OCI-LY3 (cell line): ENCODE measurements around the gene JMJD8.
A peak's percentile ranks its signal among the peaks of the same experiment; 100 is the strongest.

Experiments
- H2AFZ ChIP-seq: fragments of 200-600, 300-600 bp; shearing (Covaris generic); 2 replicates; pipeline ENCODE4 v1.6.0; 2014; ENCODE audit warnings: antibody characterized with exemption, low read depth, low read length
- H3K27ac ChIP-seq: fragments of 200-600, 300-600 bp; sonication (generic); 2 replicates; pipeline ENCODE4 v1.5.1; 2014; ENCODE audit warnings: mild to moderate bottlenecking, low read length, moderate library complexity, mixed read lengths
- H3K27me3 ChIP-seq: fragments of 200-600, 300-600 bp; sonication (generic); 2 replicates; pipeline ENCODE4 v1.6.1; 2014; ENCODE audit warnings: low read depth, low read length, mixed read lengths
- H3K36me3 ChIP-seq: fragments of 200-600, 300-600 bp; sonication (generic); replicated peaks from 2 replicates; pipeline ENCODE3; 2014; ENCODE audit warnings: low read depth, low read length, mixed read lengths
- H3K4me1 ChIP-seq: fragments of 300-600, 200-600 bp; sonication (generic); 2 replicates; pipeline ENCODE4 v1.6.1; 2014; ENCODE audit warnings: low read length, mixed read lengths
- H3K4me2 ChIP-seq: fragments of 200-600, 300-600 bp; sonication (generic); 2 replicates; pipeline ENCODE4 v1.6.1; 2014; ENCODE audit warnings: low read length, mixed read lengths
- H3K4me3 ChIP-seq: fragments of 300-600, 200-600 bp; sonication (generic); 2 replicates; pipeline ENCODE4 v1.5.1; 2014; ENCODE audit warnings: antibody characterized with exemption, mild to moderate bottlenecking, low read length, moderate library complexity
- H3K79me2 ChIP-seq: fragments of 300-600, 200-600 bp; shearing (Covaris generic); 2 replicates; pipeline ENCODE4 v1.6.1; 2014; ENCODE audit warnings: mild to moderate bottlenecking, low read length, mixed read lengths
- H3K9ac ChIP-seq: fragments of 300-600, 200-600 bp; shearing (Covaris generic); 2 replicates; pipeline ENCODE4 v1.6.0; 2014; ENCODE audit warnings: mild to moderate bottlenecking, low read length, moderate library complexity
- H3K9me3 ChIP-seq: fragments of 200-600, 300-600 bp; shearing (Covaris generic); 2 replicates; pipeline ENCODE4 v1.6.1; 2014; ENCODE audit warnings: low read length, mixed read lengths; ENCODE audit not compliant: insufficient read depth
- H4K20me1 ChIP-seq: fragments of 200-600, 300-600 bp; sonication (generic); 2 replicates; pipeline ENCODE4 v1.6.1; 2016; ENCODE audit warnings: low read length, mixed read lengths; ENCODE audit not compliant: insufficient read depth
- CTCF ChIP-seq: fragments of 200-600, 300-600 bp; sonication (generic); IDR thresholded peaks from 2 replicates; pipeline ENCODE4 v1.5.1; 2014; ENCODE audit warnings: antibody characterized with exemption, low read length, low read depth
- EZH2phosphoT487 ChIP-seq: fragments of 200-600 bp; shearing (Covaris generic); IDR thresholded peaks from 2 replicates; pipeline ENCODE4 v1.6.1; 2018; ENCODE audit warnings: antibody characterized with exemption, mixed run types, low read depth

Gene JMJD8

DNA sequence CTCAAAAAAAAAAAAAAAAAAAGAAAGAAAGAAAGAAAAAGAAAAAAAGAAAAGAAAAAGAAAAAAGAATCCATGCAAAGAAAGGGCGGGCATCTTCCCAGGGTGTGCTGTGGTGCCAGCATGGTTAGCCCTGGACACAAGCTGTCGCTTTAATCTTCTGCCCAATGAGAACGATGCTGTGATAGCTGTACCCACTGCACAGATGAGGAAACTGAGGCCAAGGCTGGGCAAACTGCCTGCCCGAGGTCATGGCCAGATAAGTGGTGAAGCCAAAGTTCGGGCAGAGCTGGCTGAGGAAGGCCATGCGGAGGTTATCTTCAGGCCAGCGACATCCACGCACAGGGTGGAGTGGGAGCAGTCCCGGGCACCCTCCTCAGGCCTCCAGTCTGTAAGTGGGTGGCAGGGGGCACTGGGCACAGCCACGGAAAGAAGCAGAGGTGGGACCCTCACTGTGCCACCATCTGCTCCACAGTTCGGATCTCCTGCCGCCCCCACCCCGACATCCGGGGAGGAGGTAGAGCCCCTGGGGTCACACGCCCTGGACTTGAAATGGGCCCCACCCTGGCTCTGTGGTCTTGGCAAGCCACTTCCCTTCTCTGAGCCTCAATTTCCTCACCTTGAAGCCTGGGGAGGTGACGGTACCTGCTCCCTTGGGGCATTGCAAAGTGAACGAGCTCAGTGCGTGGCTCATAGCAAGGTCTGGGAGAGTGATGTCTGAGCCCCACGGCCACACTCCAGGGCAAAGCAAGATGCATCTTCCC, 15.0 kb upstream of the JMJD8 start:
- Histone ChIP-seq H3K27me3 (no peaks in the 10 kb centered on the region), H3K9ac (no peak overlapping the region), H4K20me1 (no peaks in the 10 kb centered on the region), H3K4me2 (no peak overlapping the region), H3K4me1 (no peaks in the 10 kb centered on the region), H3K9me3 (no peaks in the 10 kb centered on the region), H3K79me2 (no peaks in the 10 kb centered on the region), H2AFZ (no peak overlapping the region), H3K27ac (no peak overlapping the region), H3K4me3 (no peak overlapping the region), H3K36me3 (no peaks in the 10 kb centered on the region)
- TF ChIP-seq CTCF: no peak
- no peak for TF ChIP-seq EZH2phosphoT487

DNA sequence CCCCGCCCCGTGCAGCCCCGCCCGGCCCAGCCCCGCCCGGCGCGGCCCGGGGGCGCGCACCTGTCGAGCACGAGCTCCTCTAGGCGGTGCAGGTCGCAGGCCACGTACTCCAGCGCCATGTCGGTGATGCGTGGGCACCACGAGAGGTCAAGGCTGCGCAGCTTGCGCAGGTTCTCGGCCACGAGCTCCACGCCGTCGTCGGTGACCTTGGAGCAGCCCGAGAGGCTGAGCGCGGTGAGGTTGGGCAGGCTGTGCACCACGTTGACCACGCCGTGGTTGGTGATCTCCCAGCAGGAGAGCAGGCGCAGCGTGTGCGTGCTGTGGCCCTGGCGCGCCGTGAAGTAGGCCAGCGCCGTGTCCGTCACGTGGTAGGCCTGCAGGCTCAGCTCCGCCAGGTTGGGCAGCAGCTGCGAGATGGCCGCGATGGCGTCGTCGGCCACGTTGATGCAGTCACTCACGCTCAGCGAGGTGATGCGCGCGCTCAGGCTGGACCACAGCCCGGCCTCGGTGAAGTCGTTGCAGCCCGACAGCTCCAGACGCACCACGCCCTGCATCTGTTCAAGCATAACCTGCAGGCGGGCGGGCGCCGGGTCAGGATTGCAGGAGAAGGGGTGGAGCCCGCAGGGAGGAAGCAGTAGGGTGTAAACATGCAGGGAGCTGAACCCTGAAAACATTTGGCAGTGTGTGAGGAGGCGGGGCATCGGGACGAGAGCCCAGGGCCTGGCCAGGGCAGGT, 11.4 kb upstream of the JMJD8 start:
- Histone ChIP-seq H2AFZ (peak overlapping the region; percentile 54; the same call in 1 of the 2 replicates), H3K4me2 (peak overlapping the region; percentile 79), H3K79me2 (no peaks in the 10 kb centered on the region), H3K9me3 (no peaks in the 10 kb centered on the region), H3K4me3 (peak overlapping the region; percentile 87), H3K4me1 (no peaks in the 10 kb centered on the region), H3K9ac (peak overlapping the region; percentile 72), H3K36me3 (no peaks in the 10 kb centered on the region), H3K27ac (peak overlapping the region; percentile 32; the same call in 1 of the 2 replicates), H3K27me3 (no peaks in the 10 kb centered on the region), H4K20me1 (no peaks in the 10 kb centered on the region)
- TF ChIP-seq CTCF: no peak
- TF ChIP-seq EZH2phosphoT487: no peak

DNA sequence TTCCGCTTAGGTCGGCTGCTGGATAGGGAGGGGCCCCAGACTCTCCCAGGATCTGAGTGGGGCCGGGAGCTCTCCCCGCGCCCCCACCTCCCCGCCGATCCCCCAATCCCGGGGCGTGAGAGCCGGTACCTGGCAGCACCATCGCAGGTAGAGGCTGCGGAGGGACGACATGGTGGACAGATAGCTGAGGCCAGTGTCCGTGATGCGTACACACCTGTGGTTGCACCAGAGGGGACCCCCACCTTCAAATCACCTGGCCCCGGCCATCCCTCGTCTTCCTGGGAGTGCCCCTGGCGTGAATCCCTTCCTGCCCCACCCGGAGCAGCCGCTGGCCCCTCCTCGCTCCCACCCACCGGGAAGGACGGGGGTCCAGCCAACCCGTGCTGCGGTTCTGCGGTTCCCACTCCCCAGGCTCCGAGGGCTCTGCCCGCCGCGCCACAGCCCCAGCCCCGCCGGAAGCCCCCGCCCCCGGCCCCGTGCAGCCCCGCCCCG, 10.8 kb upstream of the JMJD8 start:
- H3K79me2 ChIP-seq: peaks cover 1% of the 10 kb centered on the region; the same call in 1 of the 2 replicates
- peak overlapping the region; percentile 43; the same call in 1 of the 2 replicates for H3K9ac ChIP-seq
- peak overlapping the region; percentile 87 for H3K4me3 ChIP-seq
- H4K20me1 ChIP-seq: no peaks in the 10 kb centered on the region
- H3K9me3 ChIP-seq: no peaks in the 10 kb centered on the region
- no peak overlapping the region for H2AFZ ChIP-seq
- H3K27ac ChIP-seq: no peak overlapping the region
- H3K4me2 ChIP-seq: peak overlapping the region; percentile 62
- H3K36me3 ChIP-seq: no peaks in the 10 kb centered on the region
- TF ChIP-seq CTCF (no peak), EZH2phosphoT487 (no peak)
- H3K27me3 ChIP-seq: no peaks in the 10 kb centered on the region
- H3K4me1 ChIP-seq: no peaks in the 10 kb centered on the region
